GM10248 (cell line): ENCODE measurements around the gene SLC37A4.

Experiments used
- CTCF ChIA-PET: fragments of 300-600 bp; sonication (Branson Sonifier 250); formaldehyde crosslinking; extraction: SDS; loops from one replicate; lab custom pipeline; 2021; ENCODE audit warnings: antibody characterized with exemption; lab: Yijun Ruan, JAX
- POLR2A ChIA-PET: fragments of 350-650 bp; sonication (Branson Sonifier 250); formaldehyde crosslinking; extraction: SDS; loops from one replicate; lab custom pipeline; 2020; ENCODE audit warnings: antibody characterized with exemption; lab: Yijun Ruan, JAX
- DNase-seq: peaks from one replicate; pipeline ENCODE4 v3.0.0; 2012; ENCODE audit errors: extremely low spot score
- CTCF ChIP-seq: IDR thresholded peaks from 2 replicates; pipeline ENCODE4 v1.5.1; 2012; ENCODE audit warnings: mild to moderate bottlenecking, low read depth; ENCODE audit errors: extremely low read depth, missing control alignments, control extremely low read depth

The SLC37A4 gene

GRCh38 chr11:118980191-118980881 is 50.3 kb downstream of the SLC37A4 start:
- no peak for TF ChIP-seq CTCF
- ChIA-PET POLR2A (no interaction called here), CTCF (no interaction called here)
- DNase-seq: no peak

GRCh38 chr11:118979434-118979833 is 51.2 kb downstream of the SLC37A4 start:
- ChIA-PET CTCF (no interaction called here), POLR2A (no interaction called here)
- no peak for DNase-seq
- TF ChIP-seq CTCF: no peak

- POLR2A ChIA-PET: no interaction called here
- DNase-seq: no peak
- CTCF ChIA-PET: no interaction called here
- TF ChIP-seq CTCF: no peak
Measured at GRCh38 chr11:118975771-118976709, 54.6 kb downstream of the SLC37A4 start.
